Liver (tissue), 9 donors: ENCODE results near the gene FREM3. TPM values are rescaled to one million over a fixed set of nuclear protein-coding genes. Genes with fewer than 3 reads are reported as not detected.

ENCODE experiments used
- DNase-seq: peaks from one replicate; pipeline ENCODE4 v3.0.0-alpha.2; 2017; ENCODE audit warnings: low spot score
- H3K27ac ChIP-seq, 2 donors: one replicate each; pipeline ENCODE4 v1.7.0; 2013; ENCODE audit warnings: inconsistent platforms in 2 of 2, low read length in 2 of 2, control low read depth in 1 of 2, low read depth in 1 of 2, mild to moderate bottlenecking in 1 of 2
- H3K27me3 ChIP-seq, 4 donors: one replicate each; pipeline versions ENCODE4 v1.6.1 to v1.7.0; 2013; ENCODE audit warnings: low read length in 3 of 4, inconsistent platforms in 1 of 4, mild to moderate bottlenecking in 1 of 4, moderate library complexity in 1 of 4; ENCODE audit not compliant: control insufficient read depth in 4 of 4, insufficient read depth in 4 of 4
- H3K36me3 ChIP-seq, 4 donors: one replicate each; pipeline versions ENCODE4 v1.6.1 to v1.7.0; 2013; ENCODE audit warnings: low read length in 3 of 4, mild to moderate bottlenecking in 3 of 4, low read depth in 1 of 4, moderate library complexity in 1 of 4; ENCODE audit not compliant: control insufficient read depth in 4 of 4, insufficient read depth in 3 of 4
- H3K4me1 ChIP-seq, 4 donors: one replicate each; pipeline versions ENCODE4 v1.6.1 to v1.7.0; 2013; ENCODE audit warnings: low read length in 3 of 4, mild to moderate bottlenecking in 3 of 4, moderate library complexity in 1 of 4; ENCODE audit not compliant: control insufficient read depth in 4 of 4, insufficient read depth in 4 of 4
- H3K4me3 ChIP-seq, 3 donors: one replicate each; pipeline versions ENCODE4 v1.6.1 to v1.7.0; 2013; ENCODE audit warnings: low read length in 3 of 3, control low read depth in 1 of 3, low read depth in 1 of 3, mild to moderate bottlenecking in 1 of 3
- H3K9ac ChIP-seq, 2 donors: one replicate each; pipeline ENCODE4 v1.7.0; 2013; ENCODE audit warnings: low read length in 2 of 2, mild to moderate bottlenecking in 2 of 2, moderate library complexity in 2 of 2, control low read depth in 1 of 2, low read depth in 1 of 2
- H3K9me3 ChIP-seq, 4 donors: one replicate each; pipeline versions ENCODE4 v1.6.1 to v1.7.0; 2013; ENCODE audit warnings: low read length in 3 of 4; ENCODE audit not compliant: control insufficient read depth in 4 of 4
- ATF3 ChIP-seq: IDR thresholded peaks from 2 replicates; pipeline ENCODE4 v1.6.1; 2016; ENCODE audit warnings: antibody characterized with exemption
- CTCF ChIP-seq: fragments of 150-350 bp; IDR thresholded peaks from 2 replicates; pipeline ENCODE4 v1.5.1; 2017; ENCODE audit warnings: improper control_type of control experiment, low read depth, low read length; ENCODE audit not compliant: missing input control
- FOXA1 ChIP-seq: IDR thresholded peaks from 2 replicates; pipeline ENCODE4 v1.6.1; 2016; ENCODE audit warnings: antibody characterized with exemption
- FOXA2 ChIP-seq: IDR thresholded peaks from 2 replicates; pipeline ENCODE4 v1.6.1; 2016; ENCODE audit warnings: antibody characterized with exemption
- GABPA ChIP-seq, 2 donors: IDR thresholded peaks in 1 of 2; conservative IDR thresholded peaks in 1 of 2; 2 replicates each; pipeline ENCODE4 v1.6.1; 2016; ENCODE audit warnings: antibody characterized with exemption in 2 of 2, mild to moderate bottlenecking in 1 of 2, moderate library complexity in 1 of 2
- HNF4A ChIP-seq, 2 donors: conservative IDR thresholded peaks; 2 replicates each; pipeline ENCODE4 v1.6.1; 2016; ENCODE audit warnings: antibody characterized with exemption in 2 of 2, mild to moderate bottlenecking in 2 of 2
- HNF4G ChIP-seq: IDR thresholded peaks from 2 replicates; pipeline ENCODE4 v1.6.1; 2016; ENCODE audit warnings: antibody characterized with exemption
- NR2F2 ChIP-seq: IDR thresholded peaks from 2 replicates; pipeline ENCODE4 v1.6.1; 2016; ENCODE audit warnings: antibody characterized with exemption
- RAD21 ChIP-seq, 2 donors: IDR thresholded peaks; 2 replicates each; pipeline ENCODE4 v1.6.1; 2016; ENCODE audit warnings: antibody characterized with exemption in 2 of 2, mild to moderate bottlenecking in 2 of 2
- REST ChIP-seq: IDR thresholded peaks from 2 replicates; pipeline ENCODE4 v1.6.1; 2016; ENCODE audit warnings: antibody characterized with exemption, mild to moderate bottlenecking
- RXRA ChIP-seq, 2 donors: IDR thresholded peaks; 2 replicates each; pipeline ENCODE4 v1.6.1; 2017 to 2018; ENCODE audit warnings: antibody characterized with exemption in 2 of 2, mild to moderate bottlenecking in 1 of 2
- SP1 ChIP-seq: IDR thresholded peaks from 2 replicates; pipeline ENCODE4 v1.6.1; 2018; ENCODE audit warnings: antibody characterized with exemption, mild to moderate bottlenecking
- TAF1 ChIP-seq: conservative IDR thresholded peaks from 2 replicates; pipeline ENCODE4 v1.6.1; 2016; ENCODE audit warnings: antibody characterized with exemption, mild to moderate bottlenecking
- YY1 ChIP-seq: IDR thresholded peaks from 2 replicates; pipeline ENCODE4 v1.6.1; 2016; ENCODE audit warnings: antibody characterized with exemption, mild to moderate bottlenecking
- ZBTB33 ChIP-seq: IDR thresholded peaks from 2 replicates; pipeline ENCODE4 v1.6.1; 2016; ENCODE audit warnings: antibody characterized with exemption
- WGBS: extraction: QIAGEN DNeasy Blood & Tissue Kit; methylation state at CpG from one replicate; pipeline ENCODE4 v1.1.7; 2013; 5-methylcytosine and 5-hydroxymethylcytosine counted together
- polyA plus RNA-seq, 2 donors: library from polyadenylated mRNA; stranded (reverse) in 1 of 2; unstranded in 1 of 2; fragments of 200-250 nt in 1 of 2; fragments of >200 nt in 1 of 2; fragmentation: Nextera tagmentation in 1 of 2; extraction: Ambion mirVana in 1 of 2; gene quantifications; one replicate each; pipeline versions ENCODE4 v1.2.1 to v1.2.3, GENCODE V29; 2013 to 2015
- total RNA-seq, 2 donors: library from RNA; depleted of rRNA; stranded (reverse); fragments of >200 nt; gene quantifications; one replicate each; pipeline ENCODE4 v1.2.3, GENCODE V29; 2014
- donor health status: healthy.
- donor health status: healthy.
- donor health status: healthy.
- donor health status: healthy.
- donor health status: healthy.

FREM3 gene
- total and polyA plus RNA-seq, 4 donors, result not detected

- WGBS, result 31% methylated on average over 1 of the region's 1 CpG
- no peak overlapping the region for H3K9ac ChIP-seq
- no peaks in the 10 kb centered on the region for H3K36me3 ChIP-seq
- H3K9me3 ChIP-seq, result no peaks in the 10 kb centered on the region
- TF ChIP-seq HNF4A (conservative IDR thresholded peaks at IDR 0.05) (no peak), ZBTB33 (no peak), HNF4G (no peak), FOXA2 (no peak), RAD21 (IDR thresholded peaks at IDR 0.05) (no peak), FOXA1 (no peak), GABPA (IDR thresholded peaks at IDR 0.05 in 1 of 2, conservative IDR thresholded peaks at IDR 0.05 in 1 of 2) (no peak), NR2F2 (no peak), SP1 (no peak), RXRA (IDR thresholded peaks at IDR 0.05) (no peak), REST (no peak), TAF1 (no peak), YY1 (no peak), ATF3 (no peak)
- no peaks in the 10 kb centered on the region for H3K4me1 ChIP-seq
- no peak overlapping the region for H3K27ac ChIP-seq
- H3K4me3 ChIP-seq, result no peak overlapping the region
- DNase-seq, result no peak
- H3K27me3 ChIP-seq, result no peaks in the 10 kb centered on the region
These were observed 11.7 kb upstream of the FREM3 start for GRCh38 chr4:143712155-143712550.

GRCh38 chr4:143711543-143712154, 11.2 kb upstream of the FREM3 start:
- WGBS, result 82% methylated on average over 4 of the region's 4 CpGs
- no peak overlapping the region for H3K4me3 ChIP-seq
- no peak for TF ChIP-seq RAD21 (IDR thresholded peaks at IDR 0.05)
- no peak for TF ChIP-seq HNF4G
- no peak for TF ChIP-seq CTCF
- TF ChIP-seq YY1, result no peak
- TF ChIP-seq REST, result no peak
- no peak for TF ChIP-seq ATF3
- TF ChIP-seq TAF1, result no peak
- no peak for TF ChIP-seq SP1
- TF ChIP-seq HNF4A (conservative IDR thresholded peaks at IDR 0.05), result no peak
- no peak for TF ChIP-seq NR2F2
- TF ChIP-seq GABPA (IDR thresholded peaks at IDR 0.05 in 1 of 2, conservative IDR thresholded peaks at IDR 0.05 in 1 of 2), result no peak
- no peak for DNase-seq
- no peaks in the 10 kb centered on the region for H3K27me3 ChIP-seq
- H3K9ac ChIP-seq, result no peak overlapping the region
- peaks cover 0 to 3% (median 0%) of the 10 kb centered on the region in 4 donors for H3K9me3 ChIP-seq
- no peak overlapping the region for H3K27ac ChIP-seq
- H3K4me1 ChIP-seq, result no peaks in the 10 kb centered on the region
- no peaks in the 10 kb centered on the region for H3K36me3 ChIP-seq
